Breast epithelium (tissue), 4 donors: ENCODE data around the gene SSR4. TPM values are rescaled to one million over a fixed set of nuclear protein-coding genes. Genes with fewer than 3 reads are reported as not detected.

ENCODE experiments used
- DNase-seq, 2 donors: peaks; one replicate each; pipeline ENCODE4 v3.0.0-alpha.2; 2019; ENCODE audit warnings: low spot score in 2 of 2
- H3K27ac ChIP-seq, 2 donors: fragments of 200-600 bp; sonication (generic) in 1 of 2; one replicate each; pipeline ENCODE4 v1.5.1; 2016 to 2019; ENCODE audit warnings: mild to moderate bottlenecking in 1 of 2
- H3K27me3 ChIP-seq, 2 donors: fragments of 200-600 bp; sonication (generic) in 1 of 2; one replicate each; pipeline versions ENCODE4 v1.5.1 to v1.6.0; 2017 to 2019; ENCODE audit warnings: control low read depth in 1 of 2, mild to moderate bottlenecking in 1 of 2
- H3K36me3 ChIP-seq: fragments of 200-600 bp; one replicate; pipeline ENCODE4 v1.5.1; 2019
- H3K4me1 ChIP-seq, 2 donors: fragments of 200-600 bp; sonication (generic); one replicate each; pipeline ENCODE4 v1.5.1; 2016 to 2019; ENCODE audit warnings: control low read depth in 1 of 2
- H3K4me3 ChIP-seq, 3 donors: fragments of 200-600 bp; sonication (generic); 1 replicate in 2 of 3; 2 replicates in 1 of 3; pipeline ENCODE4 v1.5.1; 2016 to 2019; ENCODE audit warnings: mild to moderate bottlenecking in 3 of 3, moderate library complexity in 2 of 3
- H3K9me3 ChIP-seq, 2 donors: fragments of 200-600 bp; sonication (generic) in 1 of 2; one replicate each; pipeline ENCODE4 v1.5.1; 2016 to 2019; ENCODE audit warnings: control low read depth in 1 of 2
- POLR2A ChIP-seq: fragments of 450-650 bp; IDR thresholded peaks from one replicate; pipeline ENCODE4 v1.6.1; 2016; ENCODE audit warnings: antibody characterized with exemption, mild to moderate bottlenecking, moderate library complexity
- POLR2AphosphoS5 ChIP-seq, 3 donors: sonication (generic); formaldehyde crosslinking; IDR thresholded peaks; one replicate each; pipeline ENCODE4 v1.6.1; 2017; ENCODE audit warnings: antibody characterized with exemption in 3 of 3
- intact Hi-C: fragments of 100-400 bp; cut with DNase I; formaldehyde crosslinking; loops from one replicate; pipeline ENCODE4 v1.15.1; 2023; ENCODE audit warnings: low total_unique reads
- total RNA-seq, 3 donors: library from RNA; depleted of rRNA; stranded (reverse); fragments of >200 nt; gene quantifications; one replicate each; pipeline ENCODE4 v1.1.0, GENCODE V29; 2016
- TF ChIP-seq, protein P1 (sequence below), 3 donors: fragments of 450-650 bp; IDR thresholded peaks; one replicate each; pipeline ENCODE4 v1.5.1; 2016 to 2017; ENCODE audit warnings: antibody characterized with exemption in 3 of 3, mild to moderate bottlenecking in 3 of 3, moderate library complexity in 3 of 3

SSR4 gene
- total RNA-seq, 3 donors from 2014 or later, result 112 to 252 (median 182) TPM

DNA sequence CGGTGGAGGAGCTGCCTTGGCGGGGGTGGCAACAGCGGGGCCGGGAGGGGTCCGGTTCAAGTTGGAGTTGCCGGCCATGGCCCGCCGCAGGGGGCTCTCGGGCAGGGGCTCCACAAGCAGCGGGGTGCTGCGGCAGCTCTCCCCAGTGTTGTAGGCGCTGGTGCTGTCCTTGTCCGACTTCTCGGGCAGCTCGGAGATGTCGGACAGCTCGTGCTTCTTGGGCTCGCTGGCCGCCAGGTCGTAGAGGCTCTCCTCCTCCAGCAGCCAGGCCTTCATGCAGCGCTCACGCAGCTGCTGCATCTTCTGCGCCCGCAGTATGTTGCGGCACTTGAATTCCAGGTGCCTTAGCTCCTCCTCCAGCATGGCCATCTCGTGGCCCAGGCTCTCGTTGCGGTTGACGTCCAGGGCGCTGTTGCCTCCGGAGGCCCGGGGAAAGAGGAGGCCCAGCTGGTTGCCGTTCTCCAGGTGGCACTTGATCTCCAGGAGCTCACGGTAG lies 9.7 kb downstream of the SSR4 start:
- Histone ChIP-seq H3K4me1 (no peaks in the 10 kb centered on the region), H3K4me3 (no peak overlapping the region), H3K36me3 (no peaks in the 10 kb centered on the region), H3K27me3 (peaks cover 0 to 42% of the 10 kb centered on the region in 2 donors), H3K27ac (no peak overlapping the region), H3K9me3 (peaks cover 0 to 7% of the 10 kb centered on the region in 2 donors)
- intact Hi-C loops, result no loop called here
- TF ChIP-seq POLR2A (no peak), POLR2AphosphoS5 (IDR thresholded peaks at IDR 0.05) (no peak)
- TF ChIP-seq, protein P1, sequence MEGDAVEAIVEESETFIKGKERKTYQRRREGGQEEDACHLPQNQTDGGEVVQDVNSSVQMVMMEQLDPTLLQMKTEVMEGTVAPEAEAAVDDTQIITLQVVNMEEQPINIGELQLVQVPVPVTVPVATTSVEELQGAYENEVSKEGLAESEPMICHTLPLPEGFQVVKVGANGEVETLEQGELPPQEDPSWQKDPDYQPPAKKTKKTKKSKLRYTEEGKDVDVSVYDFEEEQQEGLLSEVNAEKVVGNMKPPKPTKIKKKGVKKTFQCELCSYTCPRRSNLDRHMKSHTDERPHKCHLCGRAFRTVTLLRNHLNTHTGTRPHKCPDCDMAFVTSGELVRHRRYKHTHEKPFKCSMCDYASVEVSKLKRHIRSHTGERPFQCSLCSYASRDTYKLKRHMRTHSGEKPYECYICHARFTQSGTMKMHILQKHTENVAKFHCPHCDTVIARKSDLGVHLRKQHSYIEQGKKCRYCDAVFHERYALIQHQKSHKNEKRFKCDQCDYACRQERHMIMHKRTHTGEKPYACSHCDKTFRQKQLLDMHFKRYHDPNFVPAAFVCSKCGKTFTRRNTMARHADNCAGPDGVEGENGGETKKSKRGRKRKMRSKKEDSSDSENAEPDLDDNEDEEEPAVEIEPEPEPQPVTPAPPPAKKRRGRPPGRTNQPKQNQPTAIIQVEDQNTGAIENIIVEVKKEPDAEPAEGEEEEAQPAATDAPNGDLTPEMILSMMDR (IDR thresholded peaks at IDR 0.05), result no peak
- no peak for DNase-seq

DNA sequence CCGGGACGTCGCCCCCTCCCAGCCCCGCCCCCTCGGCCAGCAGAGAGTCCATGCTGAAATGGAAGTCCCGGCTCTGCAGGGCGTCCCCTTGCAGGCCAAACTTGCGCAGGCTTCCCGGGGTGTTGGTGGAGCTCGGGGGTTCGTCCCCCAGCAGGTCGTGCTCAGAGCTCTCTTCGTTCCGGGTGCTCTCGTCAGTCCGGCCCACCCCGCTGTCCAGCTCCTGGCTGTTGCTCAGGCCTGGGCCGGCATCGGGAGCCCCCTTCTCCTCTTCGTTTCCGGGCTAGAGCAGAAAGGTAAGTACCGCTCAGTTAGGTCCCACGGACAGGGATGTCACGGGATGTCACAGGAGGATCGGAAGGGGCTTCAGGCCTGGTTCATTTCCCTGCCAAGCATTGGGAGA lies 10.2 kb downstream of the SSR4 start:
- no peak for DNase-seq
- H3K36me3 ChIP-seq, result no peaks in the 10 kb centered on the region
- H3K4me3 ChIP-seq, result no peak overlapping the region
- peaks cover 0 to 7% of the 10 kb centered on the region in 2 donors for H3K9me3 ChIP-seq
- peaks cover 0 to 43% of the 10 kb centered on the region in 2 donors for H3K27me3 ChIP-seq
- TF ChIP-seq POLR2AphosphoS5 (IDR thresholded peaks at IDR 0.05) (no peak), POLR2A (no peak)
- TF ChIP-seq, protein P1 (IDR thresholded peaks at IDR 0.05), result no peak
- H3K4me1 ChIP-seq, result no peaks in the 10 kb centered on the region
- intact Hi-C loops, result no loop called here
- H3K27ac ChIP-seq, result no peak overlapping the region

DNA sequence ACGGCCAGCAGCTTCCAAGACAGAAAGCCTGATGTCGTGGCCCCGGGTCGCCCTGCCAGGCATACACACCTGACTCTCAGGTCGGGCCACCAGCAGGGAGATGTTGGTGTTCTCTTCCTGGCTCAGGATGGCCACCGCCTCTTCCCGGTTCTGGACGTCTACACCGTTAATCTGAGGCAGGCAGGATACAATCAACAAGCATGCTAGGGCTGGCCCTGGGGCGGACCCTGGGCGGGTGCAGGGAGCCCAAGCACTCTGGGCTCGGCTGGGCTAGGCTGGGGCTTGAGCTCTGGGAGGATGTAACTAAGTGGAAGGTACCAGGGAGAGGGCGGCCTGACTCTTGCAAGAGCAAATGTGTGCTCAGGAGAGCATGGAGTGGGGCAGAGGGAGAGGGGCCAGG lies 11.0 kb downstream of the SSR4 start:
- Histone ChIP-seq H3K4me3 (no peak overlapping the region), H3K27me3 (peaks cover 0 to 45% of the 10 kb centered on the region in 2 donors), H3K9me3 (peaks cover 0 to 7% of the 10 kb centered on the region in 2 donors), H3K4me1 (no peaks in the 10 kb centered on the region), H3K36me3 (no peaks in the 10 kb centered on the region), H3K27ac (no peak overlapping the region)
- no peak for DNase-seq
- TF ChIP-seq POLR2AphosphoS5 (IDR thresholded peaks at IDR 0.05) (no peak), POLR2A (no peak)
- TF ChIP-seq, protein P1 (IDR thresholded peaks at IDR 0.05), result no peak
- intact Hi-C loops, result no loop called here

DNA sequence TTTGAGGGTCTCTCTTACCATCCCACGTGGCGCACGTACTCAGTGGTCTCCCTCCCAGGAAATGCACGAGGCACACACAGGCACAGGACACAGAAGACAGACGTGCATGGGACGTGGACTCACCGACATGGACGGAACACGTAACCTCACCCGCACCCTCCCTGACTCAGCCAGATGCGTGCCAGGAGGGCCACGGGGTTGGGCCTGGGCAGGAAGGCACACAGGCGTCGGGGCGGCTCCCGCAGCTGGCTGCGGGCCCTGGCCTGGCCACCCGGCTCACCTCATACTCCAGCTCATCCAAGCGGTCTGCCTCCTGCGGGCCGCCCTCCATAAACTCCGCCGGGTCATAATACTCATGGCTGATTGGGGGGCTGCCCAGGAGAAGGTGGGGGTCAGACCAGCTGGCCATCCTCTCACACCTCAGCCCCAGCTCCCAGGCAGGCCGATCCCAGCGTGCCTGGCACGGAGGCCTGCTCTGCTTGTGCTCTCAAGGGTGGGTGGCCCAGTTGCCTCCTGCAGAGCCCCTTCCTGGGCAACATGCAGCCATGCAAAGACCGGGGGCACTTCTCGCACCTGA lies 12.6 kb downstream of the SSR4 start:
- TF ChIP-seq, protein P1 (IDR thresholded peaks at IDR 0.05), result no peak
- TF ChIP-seq POLR2A (no peak), POLR2AphosphoS5 (IDR thresholded peaks at IDR 0.05) (no peak)
- Histone ChIP-seq H3K27me3 (peaks cover 0 to 52% of the 10 kb centered on the region in 2 donors), H3K4me3 (no peak overlapping the region), H3K27ac (no peak overlapping the region), H3K4me1 (no peaks in the 10 kb centered on the region), H3K9me3 (peaks cover 0 to 7% of the 10 kb centered on the region in 2 donors), H3K36me3 (no peaks in the 10 kb centered on the region)
- intact Hi-C loops, result no loop called here
- no peak for DNase-seq

DNA sequence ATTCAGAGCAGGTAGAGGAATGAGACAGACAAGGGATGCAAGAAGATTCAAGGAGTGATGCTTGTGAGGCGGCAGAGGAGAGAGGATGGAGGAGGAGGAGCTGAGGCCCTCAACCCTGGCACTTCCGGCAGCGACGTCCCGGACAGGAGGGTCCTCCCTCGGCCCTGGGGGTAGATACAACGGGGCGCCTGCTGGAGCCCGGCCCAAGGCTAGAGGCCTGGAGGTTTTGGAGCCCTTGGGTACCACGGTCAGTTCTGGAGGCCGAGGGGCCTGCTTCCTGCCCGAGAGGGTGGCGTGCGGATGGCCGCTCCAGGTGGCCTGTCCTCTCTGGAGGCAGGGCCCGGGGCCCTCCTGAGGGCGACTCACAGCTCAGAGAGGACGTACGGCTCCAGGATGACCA lies 13.5 kb downstream of the SSR4 start:
- Histone ChIP-seq H3K4me1 (no peaks in the 10 kb centered on the region), H3K27ac (no peak overlapping the region), H3K9me3 (peaks cover 0 to 7% of the 10 kb centered on the region in 2 donors), H3K4me3 (no peak overlapping the region), H3K36me3 (no peaks in the 10 kb centered on the region), H3K27me3 (peaks cover 0 to 61% of the 10 kb centered on the region in 2 donors)
- intact Hi-C loops, result no loop called here
- TF ChIP-seq, protein P1 (IDR thresholded peaks at IDR 0.05), result no peak
- DNase-seq, result no peak
